UCSD-AML1 (cell line): ENCODE measurements around the gene AFF3.

Source experiments
- DNase-seq: peaks from one replicate; lab custom pipeline; 2025; ENCODE audit not compliant: unreplicated experiment; lab: John Stamatoyannopoulos, UW

AFF3 gene

DNA sequence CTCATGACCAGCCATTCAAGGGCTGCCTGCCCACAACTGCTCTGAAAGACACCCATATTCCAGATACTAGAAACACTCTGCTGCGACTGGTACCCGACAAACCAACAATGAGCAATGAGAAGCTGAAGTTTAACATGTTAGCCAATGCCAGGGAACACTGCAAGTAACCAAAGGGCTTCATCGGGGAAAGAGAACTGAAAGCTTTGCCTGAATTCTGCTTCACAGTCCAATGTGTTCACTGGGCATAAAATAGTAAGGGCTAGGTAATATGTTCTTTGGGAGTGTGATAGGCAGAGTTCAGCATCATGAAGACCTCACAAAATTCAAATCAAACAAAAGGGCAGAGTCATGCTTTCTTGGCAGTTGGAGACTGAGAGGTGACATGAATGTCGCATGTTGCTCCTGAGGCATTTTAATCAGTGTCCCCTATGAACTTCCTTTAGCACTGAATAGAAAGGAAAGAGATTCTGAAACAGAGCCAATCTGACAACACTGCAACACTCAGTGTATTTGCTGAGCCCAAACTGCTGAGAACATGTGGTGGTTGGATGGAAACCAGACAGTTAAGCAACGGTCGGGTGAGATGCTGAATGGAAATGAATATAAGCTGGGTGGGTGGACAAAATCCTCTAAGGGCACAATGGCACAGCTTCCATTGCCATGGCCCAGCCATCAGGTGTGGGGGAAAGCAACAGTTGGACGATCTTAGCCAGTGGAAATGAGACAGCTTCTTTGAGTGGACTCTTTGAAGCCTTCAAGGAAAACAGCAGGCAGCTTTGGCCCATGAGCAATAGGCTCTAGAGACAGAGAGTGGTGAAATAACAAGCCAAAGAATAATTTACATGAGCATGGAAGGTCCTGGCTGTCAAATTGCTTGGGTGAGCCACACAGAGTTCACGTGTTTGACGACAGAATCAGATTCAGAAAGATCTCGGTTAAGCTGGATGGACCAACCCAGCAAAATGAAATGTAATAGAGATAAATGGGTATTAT is 277.5 kb downstream of the AFF3 start:
- DNase-seq, result no peak

DNA sequence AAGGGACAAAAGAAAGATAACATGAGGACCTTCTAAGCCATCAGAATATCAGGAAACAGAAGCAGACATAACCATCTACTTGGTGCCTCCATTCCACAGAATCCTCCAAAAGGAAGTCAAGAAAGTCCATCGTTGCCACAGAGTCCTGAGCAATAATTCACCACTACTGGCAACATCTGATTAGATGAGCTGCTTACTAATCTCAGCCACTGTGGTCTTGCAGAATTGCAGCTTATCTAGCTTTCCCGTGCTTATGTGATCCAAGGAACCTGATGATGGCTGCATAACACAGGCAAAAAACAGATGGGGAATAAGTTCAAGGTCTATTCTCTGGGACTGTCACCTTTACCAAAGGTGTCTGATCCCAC is 278.5 kb downstream of the AFF3 start:
- no peak for DNase-seq

DNA sequence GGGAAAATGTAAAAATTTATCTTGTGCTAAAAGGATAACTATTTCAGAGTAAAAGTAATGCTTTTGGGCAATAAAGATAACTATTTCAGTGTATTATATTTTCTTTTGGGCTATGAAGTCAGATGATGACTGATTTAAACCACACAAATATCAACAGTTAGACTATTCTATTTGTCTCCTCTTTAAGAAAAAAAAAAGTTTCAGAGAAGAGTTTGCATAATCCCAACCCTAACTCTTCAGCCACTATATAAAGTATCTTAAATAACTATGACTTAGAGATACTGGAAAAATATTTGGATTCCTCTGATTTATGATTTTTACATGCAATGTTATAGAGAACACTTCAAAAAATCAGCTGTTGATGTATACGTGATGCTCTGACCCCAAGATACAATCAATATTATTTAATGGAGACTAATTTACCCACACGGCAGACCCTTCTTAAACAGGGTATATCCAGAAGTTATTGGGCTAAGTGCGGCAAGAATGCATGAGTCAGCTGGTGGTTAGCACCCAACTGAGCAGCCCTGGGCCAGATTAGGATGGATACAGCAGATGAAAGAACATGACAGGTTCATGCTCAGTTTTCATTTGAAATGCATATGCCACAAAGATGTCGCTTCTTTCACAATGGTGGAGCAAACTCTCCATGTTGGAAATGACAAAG is 279.0 kb downstream of the AFF3 start:
- no peak for DNase-seq

DNA sequence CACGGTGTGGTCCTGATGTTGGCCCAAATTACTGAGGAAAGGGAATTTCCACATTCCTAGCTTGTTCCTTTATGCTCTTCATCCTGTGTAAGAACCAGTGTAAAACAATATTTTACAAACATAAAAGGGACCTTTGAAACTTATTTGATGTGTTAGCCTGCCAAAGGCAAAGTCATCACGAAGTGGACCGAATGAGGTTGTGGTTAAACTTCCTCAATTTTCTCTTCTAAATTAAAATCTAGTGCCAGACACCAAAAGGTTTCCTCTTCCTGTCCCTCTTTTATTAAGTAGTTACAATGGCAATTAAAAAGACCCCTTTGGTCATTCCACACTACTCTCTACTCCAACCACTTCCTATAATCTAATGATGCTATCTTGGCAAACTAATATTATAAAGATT is 279.8 kb downstream of the AFF3 start:
- DNase-seq, result no peak

DNA sequence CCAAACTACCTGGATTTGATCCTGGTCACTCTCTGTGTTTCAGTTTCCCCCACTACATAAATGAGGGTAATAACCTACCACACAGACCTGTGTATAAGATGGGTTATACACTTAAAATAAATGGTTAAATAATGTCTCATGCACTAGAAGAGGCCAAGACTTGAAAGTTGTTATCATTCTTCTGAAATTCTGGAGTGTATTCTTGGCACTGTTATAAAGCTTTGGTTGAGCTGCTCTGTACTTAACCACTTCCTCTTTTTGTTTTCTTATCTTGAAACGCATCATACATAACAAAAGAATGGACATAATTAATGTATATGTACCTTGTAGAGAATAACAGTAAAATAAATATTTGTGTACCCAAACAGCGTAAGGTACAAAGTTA is 281.0 kb downstream of the AFF3 start:
- DNase-seq, result no peak

DNA sequence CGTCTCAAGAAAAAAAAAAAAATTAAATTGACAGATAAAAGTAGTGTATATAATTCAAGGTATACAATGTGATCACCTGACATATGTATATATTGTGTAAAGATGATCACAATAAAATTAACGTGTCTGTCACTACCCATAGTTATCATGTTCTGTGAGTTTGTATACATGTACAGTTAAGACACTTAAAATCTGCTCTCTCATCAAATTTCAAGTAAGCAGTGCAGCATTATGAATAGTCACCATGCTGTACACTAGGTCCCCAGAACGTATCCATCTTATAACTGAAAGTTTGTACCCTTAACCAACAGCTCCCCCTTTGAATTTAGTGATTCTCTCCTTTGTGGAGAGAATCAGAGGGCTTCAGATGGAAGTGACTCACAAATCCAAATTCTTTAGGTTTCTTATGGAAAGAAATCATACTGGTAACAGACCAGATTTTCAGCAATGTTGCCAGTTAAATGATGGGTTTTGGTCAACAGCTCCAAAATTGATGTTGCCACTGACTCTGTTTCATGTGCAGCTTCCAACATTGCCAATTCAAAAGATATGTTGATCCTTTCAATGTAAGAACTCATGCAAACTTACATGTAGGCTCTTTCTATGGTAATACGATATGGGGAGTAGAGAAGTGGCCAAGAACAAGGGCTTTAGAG is 281.5 kb downstream of the AFF3 start:
- no peak for DNase-seq

DNA sequence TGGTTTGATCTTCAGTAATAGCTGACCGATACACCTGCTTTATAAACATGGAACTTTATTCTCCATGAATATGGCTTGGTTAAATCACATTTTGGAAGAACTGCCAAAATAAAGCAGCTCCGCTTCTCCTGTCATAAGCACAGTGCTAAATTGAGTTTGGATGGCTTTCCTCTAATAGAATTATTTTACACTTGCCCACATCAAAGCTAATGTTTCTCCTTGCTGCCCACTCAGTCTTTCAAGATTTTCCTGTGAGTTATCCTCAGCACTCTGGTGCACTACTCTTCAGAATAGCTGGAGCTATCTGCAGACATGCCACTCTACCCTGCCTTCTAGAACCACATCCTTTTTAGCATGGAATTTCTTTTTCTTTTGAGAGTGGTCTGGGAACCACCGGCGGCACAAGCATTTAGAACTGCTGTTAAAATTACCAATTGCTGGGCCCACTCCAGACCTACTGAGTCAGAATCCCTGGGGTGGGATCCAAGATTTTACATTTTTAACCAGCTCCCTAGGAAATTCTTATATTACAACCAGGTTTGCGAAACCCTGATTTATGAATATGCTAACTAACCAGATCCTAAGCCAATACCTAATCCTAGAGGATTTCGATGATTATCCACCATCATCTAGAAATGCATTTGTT is 283.3 kb downstream of the AFF3 start:
- DNase-seq, result no peak

DNA sequence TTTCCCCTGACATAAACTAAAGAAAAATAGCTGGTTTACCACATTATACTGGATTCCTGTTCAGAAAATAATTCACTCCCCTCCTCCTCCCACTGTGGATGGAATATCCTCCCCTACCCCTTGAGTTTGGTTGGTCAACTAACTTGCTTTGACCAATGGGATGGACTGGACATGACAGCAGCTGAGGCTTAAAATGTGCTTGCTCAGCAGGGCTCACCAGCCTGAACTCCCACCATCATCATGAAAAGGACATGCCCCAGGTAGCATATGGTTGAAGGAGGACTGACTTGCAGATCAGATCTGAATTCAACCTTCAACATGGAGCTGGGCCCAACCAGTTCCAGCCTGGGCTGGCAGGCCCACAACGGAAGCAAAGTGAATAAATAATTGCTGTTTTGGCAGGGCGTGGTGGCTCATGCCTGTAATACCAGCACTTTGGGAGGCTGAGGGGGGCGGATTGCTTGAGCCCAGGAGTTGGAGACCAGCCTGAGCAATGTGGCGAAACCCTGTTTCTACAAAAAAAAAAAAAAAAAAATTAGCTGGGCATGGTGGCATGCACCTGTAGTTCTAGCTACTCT is 284.4 kb downstream of the AFF3 start:
- no peak for DNase-seq

DNA sequence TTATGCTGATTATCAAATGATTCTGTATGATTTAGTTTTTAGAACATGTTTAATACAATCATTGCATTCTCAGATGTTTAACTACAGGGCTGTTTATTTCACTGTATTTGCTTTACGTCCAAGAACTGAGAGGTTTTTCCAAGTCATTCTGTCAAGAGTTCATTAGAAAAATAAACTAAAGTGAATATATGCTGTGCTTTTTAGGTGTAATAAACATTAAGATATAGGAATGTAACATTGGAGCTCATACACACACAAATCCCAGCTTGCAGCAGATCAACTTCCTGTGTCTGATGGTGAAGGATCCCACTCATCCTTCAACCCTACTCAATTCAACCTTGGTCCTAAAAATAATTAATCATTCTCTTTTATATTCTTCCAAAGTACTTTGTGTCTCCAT is 285.0 kb downstream of the AFF3 start:
- no peak for DNase-seq

DNA sequence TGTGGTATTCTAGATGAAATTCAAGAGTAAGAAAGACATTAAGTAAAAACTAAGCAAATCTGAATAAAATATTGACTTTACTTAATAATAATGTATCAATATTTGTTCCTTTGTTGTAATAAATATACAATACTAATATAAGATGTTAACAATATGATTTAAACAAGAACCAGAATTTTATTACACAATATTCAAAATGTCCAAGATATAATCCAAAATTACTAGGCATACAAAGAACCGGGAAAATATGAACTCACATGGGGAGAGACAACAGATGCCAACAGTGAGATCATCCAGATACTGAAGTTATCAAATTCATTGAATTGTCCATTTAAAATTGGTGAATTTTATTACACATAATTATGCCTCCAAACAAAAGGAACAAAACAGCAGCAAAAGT is 286.3 kb downstream of the AFF3 start:
- DNase-seq, result no peak

DNA sequence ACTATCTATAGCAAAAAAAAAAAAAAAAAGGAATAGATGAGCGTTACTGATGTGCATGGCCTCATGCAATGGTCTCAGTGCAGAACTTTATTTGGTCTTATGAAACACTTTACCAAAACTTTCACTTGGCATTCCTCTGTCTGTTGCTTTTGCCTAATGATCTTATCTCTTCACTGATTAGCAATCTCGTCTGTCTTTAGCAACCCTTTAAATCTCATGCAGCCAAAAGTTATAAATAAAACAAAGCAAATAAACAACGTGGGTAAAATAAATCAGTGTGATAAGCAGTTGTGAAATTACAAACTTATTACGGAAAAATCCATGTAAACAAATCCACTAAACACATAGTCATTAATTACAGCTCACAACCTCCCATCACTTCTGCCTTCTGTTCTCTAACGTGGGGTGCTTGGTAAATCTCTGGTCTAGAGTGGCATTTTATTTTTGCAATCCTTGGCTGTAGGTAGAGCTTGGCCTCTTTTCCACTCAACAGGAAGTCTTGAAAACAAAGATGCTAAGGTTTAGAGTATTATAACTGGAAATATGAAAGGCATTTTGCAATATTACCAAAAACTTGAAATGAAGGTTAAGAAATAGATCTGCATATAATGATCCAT is 288.0 kb downstream of the AFF3 start:
- DNase-seq, result no peak

DNA sequence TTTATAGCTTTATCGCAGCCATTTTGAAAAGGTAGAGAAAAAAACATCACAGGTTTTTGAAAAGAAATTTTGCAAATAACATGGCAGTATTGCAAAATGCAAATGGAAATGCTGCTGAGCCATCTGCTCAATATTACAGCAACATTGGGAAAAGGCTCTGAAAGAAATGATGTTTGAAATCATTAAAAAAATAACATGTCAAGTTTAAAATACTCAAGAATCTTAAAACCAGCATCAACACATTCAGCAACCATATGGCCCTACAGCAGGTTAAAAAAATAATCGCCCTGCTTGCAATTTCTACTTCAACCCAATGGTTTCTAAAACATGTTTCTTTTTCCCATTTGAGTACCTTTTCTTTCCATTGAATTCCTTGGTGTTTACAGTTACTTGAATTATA is 289.4 kb downstream of the AFF3 start:
- no peak for DNase-seq

DNA sequence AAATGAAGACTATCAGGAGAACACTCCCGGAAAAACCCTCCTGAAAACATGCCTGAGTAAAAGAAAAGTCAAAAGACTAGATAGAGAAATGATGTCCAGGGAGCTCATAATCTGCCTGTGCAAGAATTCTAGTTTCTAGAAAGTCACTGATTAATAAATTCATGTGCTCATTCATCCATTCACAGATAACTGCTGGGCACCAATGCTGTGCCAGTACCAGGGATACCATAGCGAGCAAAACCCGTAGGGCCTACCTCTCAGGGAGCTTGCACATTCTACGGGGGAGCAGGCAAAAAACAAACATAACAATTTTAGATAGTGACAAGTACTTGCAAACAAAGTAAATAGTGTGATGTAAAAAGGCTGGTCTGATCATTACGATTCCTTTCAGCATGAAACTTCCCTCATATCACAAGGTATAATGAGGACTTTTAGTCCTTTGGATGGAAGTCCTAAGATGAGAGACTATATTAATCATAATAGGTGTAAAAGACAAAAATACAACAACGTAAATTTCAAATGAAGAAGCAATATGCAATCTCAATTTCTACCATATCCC is 289.9 kb downstream of the AFF3 start:
- no peak for DNase-seq

DNA sequence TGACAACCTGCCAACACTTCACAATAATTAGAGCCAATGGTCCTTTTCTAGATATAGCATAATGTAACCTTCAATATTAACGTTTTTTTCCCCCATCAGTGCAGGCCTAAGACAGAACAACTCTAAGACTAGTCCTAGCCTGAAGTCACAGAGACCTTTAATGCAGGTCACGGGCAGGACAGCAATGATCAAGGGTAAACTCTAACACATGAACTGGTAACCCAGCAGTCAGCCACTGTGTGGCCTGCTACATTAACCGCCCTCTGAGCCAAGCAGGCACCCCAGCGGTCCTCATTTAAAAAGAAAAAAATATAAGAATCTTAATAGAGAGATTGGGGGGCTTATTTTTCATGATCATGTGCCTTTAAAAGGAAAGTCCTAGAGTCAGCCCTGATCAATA is 290.6 kb downstream of the AFF3 start:
- DNase-seq, result no peak

DNA sequence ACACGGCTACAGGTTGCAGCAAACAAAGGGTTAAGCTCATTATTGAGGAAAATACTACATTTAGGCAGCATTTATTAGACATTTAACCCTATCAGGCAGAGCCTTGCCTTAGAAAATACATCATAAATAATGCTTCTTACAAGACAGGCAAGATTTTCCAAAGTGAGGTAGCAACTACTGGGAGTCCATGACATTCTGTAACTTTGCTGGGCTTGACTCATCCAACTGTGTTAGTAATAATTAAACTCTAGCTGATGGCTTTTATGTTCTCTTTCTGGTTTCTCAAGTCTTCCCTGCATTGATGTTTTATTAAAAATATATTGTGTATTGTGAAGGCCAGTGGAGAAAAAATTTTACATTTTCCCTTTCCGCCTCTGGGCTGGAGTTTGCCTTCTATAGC is 291.3 kb downstream of the AFF3 start:
- DNase-seq, result no peak

DNA sequence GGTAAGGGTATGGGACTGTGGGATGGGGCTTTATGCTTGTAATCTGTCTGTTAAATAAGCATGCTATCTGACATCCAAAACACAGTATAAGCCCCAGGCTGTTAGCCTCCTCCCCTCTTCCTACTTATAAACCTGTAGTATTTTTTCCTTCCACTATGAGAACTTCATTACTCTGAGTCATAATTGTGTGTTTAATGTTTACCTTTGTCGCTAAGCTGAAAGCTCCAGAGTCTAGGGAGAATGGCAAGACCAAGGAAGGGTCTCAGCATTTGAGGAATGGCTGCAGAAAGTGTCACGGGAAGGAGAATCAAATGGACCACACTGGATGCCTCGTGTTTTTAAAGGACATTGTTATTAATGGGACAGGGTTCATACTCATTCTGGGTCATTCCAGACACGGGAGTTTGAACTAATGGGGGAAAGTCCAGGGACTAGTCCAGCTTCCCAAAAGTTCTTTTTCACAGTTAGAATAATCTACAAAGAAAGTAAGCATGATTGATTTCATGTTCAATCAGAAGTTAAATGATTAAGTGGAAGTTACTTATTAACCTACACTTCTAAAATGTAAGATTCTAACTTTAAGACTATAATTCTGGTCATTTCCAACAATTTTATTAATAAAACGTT is 292.2 kb downstream of the AFF3 start:
- no peak for DNase-seq

DNA sequence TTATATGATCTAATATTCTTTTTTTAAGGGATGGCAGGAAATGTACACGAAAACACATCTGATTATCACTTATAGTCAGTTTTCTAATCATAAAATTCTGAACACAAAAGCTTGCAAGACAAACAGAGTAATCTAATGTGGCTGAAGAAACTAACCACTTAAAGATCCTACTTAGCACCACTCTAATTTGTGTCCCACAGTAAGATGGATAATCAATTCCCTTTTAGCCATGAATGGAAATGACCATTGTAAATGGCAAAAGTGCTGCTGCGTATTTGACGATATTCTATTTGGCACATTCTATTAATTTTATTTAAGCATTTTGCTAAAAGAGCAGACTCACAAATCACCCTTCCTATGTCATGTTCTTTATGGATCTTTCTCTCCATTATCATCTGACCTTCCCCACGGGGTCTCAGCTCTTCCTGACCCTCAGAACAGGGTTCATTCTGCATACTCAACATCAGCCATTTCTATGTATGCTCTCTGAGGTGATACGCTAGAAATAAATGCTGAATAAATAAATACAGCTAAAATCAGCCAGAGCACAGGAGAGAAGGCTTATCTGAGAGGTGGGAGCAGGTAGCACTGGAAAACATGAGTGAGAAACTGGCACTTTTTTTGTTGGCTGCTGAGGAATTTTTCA is 295.8 kb downstream of the AFF3 start:
- DNase-seq, result no peak

DNA sequence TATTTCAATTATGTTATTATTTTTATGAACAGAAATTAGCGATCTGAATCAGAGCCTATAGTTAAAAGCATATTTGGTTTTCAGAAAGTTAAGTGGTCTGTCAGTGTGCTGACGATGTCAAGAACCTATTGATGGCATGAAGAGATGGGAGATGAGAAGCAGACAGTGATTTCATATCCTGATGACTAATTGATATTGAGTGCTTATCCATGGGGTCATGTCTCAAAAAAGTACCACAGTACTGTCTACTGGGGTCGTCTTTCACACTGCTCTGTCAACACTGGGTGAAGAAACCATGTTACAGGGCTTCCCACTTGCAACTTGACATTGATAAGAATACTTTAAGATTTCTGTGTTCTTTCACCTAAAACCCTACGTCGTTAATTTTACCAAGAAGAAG is 297.1 kb downstream of the AFF3 start:
- DNase-seq, result no peak

DNA sequence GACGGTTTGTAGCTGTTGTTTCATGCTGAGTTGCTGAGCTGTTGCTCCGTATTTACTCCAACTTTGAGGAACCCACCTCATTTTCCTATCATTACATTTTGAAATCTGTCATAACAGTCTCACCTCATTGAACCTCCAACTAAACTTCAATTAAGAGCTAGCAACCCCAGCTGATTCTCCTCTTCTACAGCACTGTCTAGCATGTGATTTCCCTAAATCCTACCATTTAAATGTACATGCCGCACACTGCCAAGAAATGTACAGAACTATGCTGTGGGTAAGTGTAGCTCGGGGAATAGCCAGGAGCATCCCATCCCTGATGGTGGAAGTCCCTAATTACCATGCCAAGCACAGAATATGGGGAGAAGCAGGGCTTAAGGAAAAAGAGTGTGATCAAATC is 299.9 kb downstream of the AFF3 start:
- no peak for DNase-seq
